Activated T-helper 1 cell treated with anti-CD3 and anti-CD28 coated beads, Interleukin-12 subunit alpha, Interleukin-12 subunit beta, Interleukin-2, Interleukin-4 antibody, amounts not matched to agents 30 ng/mL and 10 ng/mL and 1 ng/mL, durations not matched to agents 14 hours and 24 hours and 36 hours (primary cell): ENCODE measurements around the gene RNF167. TPM values are rescaled to one million over a fixed set of nuclear protein-coding genes. Genes with fewer than 3 reads are reported as not detected.
A peak's percentile ranks its signal among the peaks of the same experiment; 100 is the strongest.
"Not testable (repeated sequence)": the region's sequence is repeated elsewhere in the genome, so short reads cannot be mapped to it uniquely, and the experiment has no call there.

Experiments
- DNase-seq: peaks from one replicate; pipeline ENCODE4 v3.0.0; 2021; ENCODE audit warnings: low spot score
- H3K27ac Mint-ChIP-seq: one replicate; pipeline ENCODE4 v1.8.0; 2021; ENCODE audit warnings: mild to moderate bottlenecking, mixed read lengths
- H3K27me3 Mint-ChIP-seq: one replicate; pipeline ENCODE4 v1.8.0; 2022; ENCODE audit warnings: mild to moderate bottlenecking, moderate library complexity, mixed read lengths; ENCODE audit not compliant: insufficient read depth
- H3K36me3 Mint-ChIP-seq: one replicate; pipeline ENCODE4 v1.8.0; 2021; ENCODE audit warnings: low read depth, mixed read lengths
- H3K4me1 Mint-ChIP-seq: one replicate; pipeline ENCODE4 v1.8.0; 2021; ENCODE audit warnings: low read depth, mixed read lengths
- H3K4me3 Mint-ChIP-seq: one replicate; pipeline ENCODE4 v1.8.0; 2021; ENCODE audit warnings: mild to moderate bottlenecking, moderate library complexity, mixed read lengths
- H3K9me3 Mint-ChIP-seq: one replicate; pipeline ENCODE4 v1.8.0; 2021; ENCODE audit warnings: mixed read lengths
- intact Hi-C: fragments of 100-400 bp; cut with micrococcal nuclease; formaldehyde crosslinking; loops from one replicate; pipeline ENCODE4 v1.15.1; 2024
- total RNA-seq: library from RNA; stranded (reverse); gene quantifications from 2 replicates; pipeline ENCODE4 v1.2.3, GENCODE V29; 2022

Gene RNF167
- total RNA-seq, 1 donor from 2014 or later: 138 TPM

DNA sequence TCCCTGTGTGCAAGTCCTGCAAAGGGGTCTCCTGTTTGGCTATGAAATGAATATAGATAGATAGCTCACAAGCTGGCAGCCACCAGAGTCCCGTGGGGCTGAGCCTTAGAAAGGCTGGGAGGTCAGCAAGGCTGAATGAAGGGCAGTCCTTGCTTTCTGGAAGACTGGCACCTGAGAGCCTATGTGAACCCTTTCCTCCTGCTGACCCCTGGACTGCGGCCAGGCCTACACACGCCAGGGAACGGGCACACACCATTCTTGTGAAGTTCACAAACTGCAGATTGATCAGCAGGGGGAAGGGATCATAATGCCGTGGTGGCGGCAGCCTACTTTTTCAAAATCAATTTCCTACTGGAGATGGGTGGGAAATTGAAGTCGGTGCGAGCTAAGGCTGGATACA, 41.7 kb upstream of the RNF167 start:
- H3K36me3 Mint-ChIP-seq: peaks cover 6% of the 10 kb centered on the region
- no peaks in the 10 kb centered on the region for H3K9me3 Mint-ChIP-seq
- peak overlapping the region; percentile 69 for H3K4me3 Mint-ChIP-seq
- peaks cover 8% of the 10 kb centered on the region for H3K27me3 Mint-ChIP-seq
- H3K4me1 Mint-ChIP-seq: peaks cover 20% of the 10 kb centered on the region
- intact Hi-C loops: no loop called here
- no peak for DNase-seq
- H3K27ac Mint-ChIP-seq: no peak overlapping the region

DNA sequence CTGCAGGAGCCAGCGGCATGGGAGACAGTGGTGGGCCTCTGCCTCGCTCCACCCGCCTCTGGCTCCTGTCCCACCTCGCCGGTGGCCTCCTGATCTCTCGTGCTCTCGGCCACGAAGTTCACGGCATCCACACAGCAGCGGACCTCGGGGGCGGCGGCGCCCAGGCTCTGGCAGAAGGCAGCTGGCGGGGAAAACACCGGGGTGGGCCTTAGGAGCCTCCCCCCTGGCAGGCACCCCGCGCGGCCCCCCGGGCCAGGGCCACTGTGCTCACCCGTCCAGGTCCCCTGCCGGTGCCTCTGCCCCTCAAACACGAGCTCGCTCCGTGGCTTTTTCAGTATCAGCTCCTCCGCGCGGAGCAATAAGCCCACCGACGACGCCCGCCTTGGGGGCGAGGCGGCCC, 41.1 kb upstream of the RNF167 start:
- intact Hi-C loops: loop anchor here (1.0 kb wide), 3 partner anchors 41 to 189 kb away; partner anchors contain the start of genes ARRB2, RNF167 and SLC25A11
- Mint-ChIP-seq H3K9me3 (no peaks in the 10 kb centered on the region), H3K27ac (no peak overlapping the region), H3K27me3 (peaks cover 8% of the 10 kb centered on the region), H3K4me1 (peaks cover 25% of the 10 kb centered on the region), H3K36me3 (peaks cover 6% of the 10 kb centered on the region), H3K4me3 (no peak overlapping the region)
- DNase-seq: no peak

DNA sequence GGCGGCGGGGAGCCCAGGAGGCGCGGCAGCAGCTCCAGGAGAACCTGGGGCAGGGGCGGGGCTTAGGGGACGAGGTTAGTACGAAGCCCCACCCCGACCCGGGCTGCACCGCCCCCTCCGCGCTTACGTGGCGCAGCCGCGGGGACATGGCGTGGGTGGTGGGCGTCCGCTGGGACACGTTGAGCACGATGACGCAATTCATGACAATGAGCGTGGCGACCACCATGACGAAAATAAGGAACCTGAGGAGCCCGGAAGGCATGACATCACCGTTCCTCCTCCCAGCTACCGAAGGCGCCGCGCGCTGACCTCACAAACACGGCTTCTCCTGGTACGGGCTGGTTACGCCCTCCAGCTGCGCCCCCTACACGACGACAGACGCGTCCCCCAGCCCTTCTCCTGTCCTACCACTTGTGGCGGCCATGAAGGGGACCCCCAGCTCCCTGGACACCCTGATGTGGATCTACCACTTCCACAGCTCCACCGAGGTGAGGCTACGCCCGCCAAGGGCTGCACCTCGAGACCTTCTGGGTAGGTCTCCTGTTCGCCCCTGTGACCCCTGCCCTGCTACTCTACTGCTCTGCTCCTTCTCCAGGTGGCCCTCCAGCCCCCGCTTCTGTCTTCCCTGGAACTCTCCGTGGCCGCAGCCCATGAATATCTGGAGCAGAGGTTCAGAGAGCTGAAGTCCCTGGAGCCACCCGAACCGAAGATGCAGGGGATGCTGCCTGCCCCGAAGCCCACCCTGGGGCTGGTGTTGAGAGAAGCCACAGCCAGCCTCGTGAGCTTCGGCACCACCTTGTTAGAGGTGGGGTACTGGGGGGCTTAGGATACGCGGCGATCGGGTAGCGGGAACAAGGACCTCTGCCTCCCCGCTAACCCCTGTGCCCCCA, 40.5 kb upstream of the RNF167 start, which contains the start of gene C17orf107:
Gene C17orf107 (plus strand): TSS at position 196 of the 890 bp plus-strand sequence. CDS start 227 bp downstream, at position 423.
- H3K36me3 Mint-ChIP-seq: peaks cover 6% of the 10 kb centered on the region
- peak; percentile 84 for DNase-seq
- peak within 1 kb of the TSS; percentile 87 for H3K4me3 Mint-ChIP-seq
- intact Hi-C loops: loop anchor here (1.0 to 5.0 kb wide), 4 partner anchors 41 to 332 kb away; partner anchors contain the start of genes ARRB2, RNF167 and SLC25A11
- H3K4me1 Mint-ChIP-seq: peaks cover 25% of the 10 kb centered on the region
- peaks cover 8% of the 10 kb centered on the region for H3K27me3 Mint-ChIP-seq
- H3K9me3 Mint-ChIP-seq: no peaks in the 10 kb centered on the region
- peak within 1 kb of the TSS; percentile 92 for H3K27ac Mint-ChIP-seq

DNA sequence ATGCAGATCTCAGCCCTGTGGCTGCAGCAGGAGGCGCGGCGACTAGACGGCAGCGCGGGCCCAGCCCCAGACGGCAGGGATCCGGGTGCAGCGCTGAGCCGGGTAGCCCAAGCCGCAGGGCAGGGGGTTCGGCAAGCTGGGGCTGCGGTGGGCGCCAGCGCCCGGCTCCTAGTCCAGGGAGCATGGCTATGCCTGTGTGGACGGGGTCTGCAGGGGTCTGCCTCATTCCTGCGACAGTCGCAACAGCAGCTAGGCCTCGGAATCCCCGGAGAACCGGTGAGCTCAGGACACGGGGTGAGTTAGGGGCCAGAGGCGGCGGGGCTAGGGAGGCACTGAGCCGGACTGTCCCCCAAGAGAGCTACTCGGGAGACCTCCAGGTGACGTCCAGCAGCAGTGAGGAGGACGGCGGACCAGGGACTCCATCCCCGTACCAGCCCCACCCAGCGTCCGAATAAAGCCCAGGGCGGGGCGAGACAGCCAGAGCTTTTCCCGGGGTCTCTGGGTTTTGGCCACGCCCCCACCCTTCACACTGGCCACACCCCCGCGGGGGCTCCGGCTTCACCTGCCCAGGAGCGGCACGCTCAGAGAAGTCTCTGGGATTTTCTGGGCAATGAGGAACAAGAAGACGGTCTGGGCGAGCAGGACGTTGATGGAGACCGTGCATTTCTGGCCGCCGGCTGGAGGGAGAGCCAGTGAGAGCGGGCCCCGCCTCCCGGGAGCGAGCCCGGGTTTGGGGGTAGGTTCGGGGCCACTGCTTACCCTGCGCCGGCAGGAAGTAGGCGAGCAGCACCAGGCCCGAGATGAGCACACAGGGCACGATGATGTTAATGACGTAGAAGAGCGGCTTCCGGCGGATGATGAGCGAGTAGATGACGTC, 39.6 kb upstream of the RNF167 start:
- peak; percentile 54 for DNase-seq
- intact Hi-C loops: loop anchor here (5.0 kb wide), 1 partner anchor 333 kb away; no protein-coding TSS in a partner anchor
- no peaks in the 10 kb centered on the region for H3K9me3 Mint-ChIP-seq
- H3K36me3 Mint-ChIP-seq: peaks cover 4% of the 10 kb centered on the region
- peaks cover 25% of the 10 kb centered on the region for H3K4me1 Mint-ChIP-seq
- H3K27me3 Mint-ChIP-seq: peaks cover 8% of the 10 kb centered on the region
- H3K27ac Mint-ChIP-seq: peak overlapping the region; percentile 79
- peak overlapping the region; percentile 87 for H3K4me3 Mint-ChIP-seq

DNA sequence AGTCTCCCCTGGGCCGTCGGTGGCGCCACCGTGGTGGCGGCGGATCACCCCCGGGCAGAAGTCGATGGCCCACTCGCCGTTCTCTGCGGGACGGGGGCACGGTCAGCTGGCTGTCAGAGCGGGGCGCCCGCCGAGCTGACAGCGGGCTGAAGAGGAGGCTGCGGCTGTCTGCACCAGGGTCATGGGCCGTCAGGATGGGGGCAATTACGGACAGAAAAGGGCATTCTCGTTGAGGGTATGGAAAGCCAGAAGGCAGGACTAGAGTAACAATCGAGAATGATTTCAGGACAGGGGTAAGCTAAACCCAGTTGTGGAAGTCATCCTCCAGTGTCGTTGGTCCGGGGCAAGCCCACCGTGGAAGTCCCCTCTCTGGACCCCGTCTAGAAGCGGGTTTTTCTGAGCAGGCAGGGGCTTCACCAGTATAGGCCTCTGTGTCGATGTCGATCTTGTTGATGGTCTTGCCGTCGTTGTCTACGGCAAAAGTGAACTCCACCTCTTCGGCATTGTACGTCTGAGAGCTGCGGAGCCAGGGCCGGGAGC, 38.9 kb upstream of the RNF167 start:
- H3K4me1 Mint-ChIP-seq: peaks cover 25% of the 10 kb centered on the region
- peaks cover 12% of the 10 kb centered on the region for H3K27me3 Mint-ChIP-seq
- H3K9me3 Mint-ChIP-seq: no peaks in the 10 kb centered on the region
- intact Hi-C loops: loop anchor here (5.0 kb wide), 1 partner anchor 334 kb away; no protein-coding TSS in a partner anchor
- peak overlapping the region; percentile 87 for H3K4me3 Mint-ChIP-seq
- peaks cover 2% of the 10 kb centered on the region for H3K36me3 Mint-ChIP-seq
- no peak for DNase-seq
- peak overlapping the region; percentile 79 for H3K27ac Mint-ChIP-seq

DNA sequence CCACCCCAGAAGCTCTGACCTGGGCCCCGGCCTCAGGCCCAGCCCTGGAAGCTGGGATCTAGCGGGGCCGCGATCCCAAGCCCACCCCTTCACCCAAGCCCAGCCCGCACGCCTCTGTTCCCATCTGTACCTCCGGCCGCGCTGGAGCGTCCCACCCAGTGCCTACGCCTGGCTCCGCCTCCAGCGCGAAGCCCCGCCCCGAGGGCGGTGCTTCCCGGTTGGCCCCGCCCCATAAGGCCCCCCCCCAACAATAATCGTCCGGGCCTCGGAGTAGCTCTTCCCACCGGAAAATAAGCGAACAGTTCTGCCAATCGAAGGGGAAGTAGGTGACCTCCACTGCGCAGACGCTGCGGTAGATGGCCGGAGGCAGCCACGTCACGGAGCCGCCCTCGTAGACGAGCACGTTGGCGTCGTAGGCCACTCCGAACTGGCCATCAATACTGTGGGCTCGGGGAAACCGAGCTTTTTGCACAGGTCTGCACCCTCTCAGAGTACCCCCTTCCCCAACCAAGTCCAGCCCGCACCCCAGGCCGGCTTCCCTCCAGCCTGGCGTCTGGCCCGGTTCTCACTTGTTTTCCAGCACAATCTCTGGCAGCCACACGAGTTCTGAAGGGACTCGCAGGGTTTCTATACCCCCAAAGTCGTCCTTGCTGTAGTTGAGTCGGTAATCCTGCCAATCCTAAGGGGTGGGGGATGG, 38.3 kb upstream of the RNF167 start:
- DNase-seq: no peak
- H3K36me3 Mint-ChIP-seq: no peaks in the 10 kb centered on the region
- peak overlapping the region; percentile 7 for H3K4me3 Mint-ChIP-seq
- H3K27ac Mint-ChIP-seq: peak overlapping the region; percentile 52
- intact Hi-C loops: loop anchor here (5.0 kb wide), 1 partner anchor 334 kb away; no protein-coding TSS in a partner anchor
- peaks cover 14% of the 10 kb centered on the region for H3K27me3 Mint-ChIP-seq
- H3K9me3 Mint-ChIP-seq: no peaks in the 10 kb centered on the region
- H3K4me1 Mint-ChIP-seq: peaks cover 25% of the 10 kb centered on the region

DNA sequence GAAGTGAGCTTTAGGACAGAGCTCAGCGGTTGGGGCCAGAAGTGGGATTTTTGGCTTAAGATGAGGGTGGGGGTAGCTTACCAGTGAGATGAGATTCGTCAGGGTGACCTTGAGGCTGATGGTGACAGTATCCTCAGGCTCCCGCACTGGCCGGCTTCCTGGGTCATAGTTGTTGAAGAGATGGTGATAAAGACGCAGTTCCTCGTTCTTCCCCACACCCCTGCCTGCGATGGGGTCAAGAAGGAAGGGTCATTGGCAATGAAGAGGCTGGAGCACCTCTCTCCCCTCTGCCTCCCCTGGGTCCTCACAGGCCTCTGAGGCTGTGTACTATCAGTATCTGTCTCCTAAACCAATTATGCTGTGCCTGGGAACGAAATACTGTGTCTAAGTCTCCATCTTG, 37.5 kb upstream of the RNF167 start:
- no peaks in the 10 kb centered on the region for H3K9me3 Mint-ChIP-seq
- H3K27ac Mint-ChIP-seq: peak overlapping the region; percentile 42
- H3K4me1 Mint-ChIP-seq: peaks cover 25% of the 10 kb centered on the region
- H3K36me3 Mint-ChIP-seq: no peaks in the 10 kb centered on the region
- no peak for DNase-seq
- intact Hi-C loops: loop anchor here (5.0 kb wide), 1 partner anchor 335 kb away; no protein-coding TSS in a partner anchor
- peaks cover 16% of the 10 kb centered on the region for H3K27me3 Mint-ChIP-seq
- peak overlapping the region; percentile 21 for H3K4me3 Mint-ChIP-seq

DNA sequence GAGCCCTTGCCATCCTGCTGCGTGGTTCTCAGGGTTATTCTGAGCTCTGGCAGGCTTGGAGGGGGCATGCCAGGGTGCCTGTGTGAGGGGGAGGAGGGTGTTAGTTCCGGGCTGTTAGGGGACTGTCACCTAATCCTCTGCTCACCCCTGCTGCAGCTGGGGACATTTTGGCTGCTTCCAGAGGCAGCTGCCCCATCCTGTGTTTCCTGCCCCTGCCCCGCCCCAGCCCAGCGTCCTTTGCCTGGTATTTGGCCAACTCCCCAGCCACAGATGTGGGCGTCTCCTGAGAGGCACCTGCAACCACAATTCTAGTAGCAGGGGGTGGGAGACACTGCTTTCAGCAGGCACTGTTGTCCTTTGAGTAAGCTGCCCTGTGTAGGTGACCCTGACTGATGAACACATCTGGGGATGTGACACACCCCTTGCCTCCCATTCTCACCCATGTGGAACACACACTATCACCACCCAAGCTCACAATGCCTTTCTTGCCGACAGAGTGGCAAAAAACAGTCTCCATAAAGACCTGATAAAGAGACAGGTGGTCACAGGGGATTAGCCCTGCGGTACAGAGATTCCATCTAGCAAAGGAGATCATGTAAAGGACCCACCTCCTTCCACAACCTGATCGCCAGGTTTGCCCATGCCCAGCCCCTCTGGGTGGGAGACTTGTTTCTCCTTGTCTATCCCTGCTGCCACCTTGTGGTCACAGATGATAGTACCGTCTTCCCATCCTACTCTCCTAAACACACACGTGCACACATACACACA, 36.8 kb upstream of the RNF167 start, which contains the start of gene CHRNE:
Gene CHRNE (minus strand): TSS at position 48 of the 768 bp plus-strand sequence. CDS start 35 bp downstream, at position 13.
- peak within 1 kb of the TSS; percentile 21 for H3K4me3 Mint-ChIP-seq
- no peaks in the 10 kb centered on the region for H3K9me3 Mint-ChIP-seq
- intact Hi-C loops: loop anchor here (1.0 to 5.0 kb wide), 2 partner anchors 172 to 336 kb away; partner anchors contain the start of gene MED11
- peak; percentile 61 for DNase-seq
- peak within 1 kb of the TSS; percentile 52 for H3K27ac Mint-ChIP-seq
- H3K27me3 Mint-ChIP-seq: peaks cover 16% of the 10 kb centered on the region
- no peaks in the 10 kb centered on the region for H3K36me3 Mint-ChIP-seq
- peaks cover 25% of the 10 kb centered on the region for H3K4me1 Mint-ChIP-seq

DNA sequence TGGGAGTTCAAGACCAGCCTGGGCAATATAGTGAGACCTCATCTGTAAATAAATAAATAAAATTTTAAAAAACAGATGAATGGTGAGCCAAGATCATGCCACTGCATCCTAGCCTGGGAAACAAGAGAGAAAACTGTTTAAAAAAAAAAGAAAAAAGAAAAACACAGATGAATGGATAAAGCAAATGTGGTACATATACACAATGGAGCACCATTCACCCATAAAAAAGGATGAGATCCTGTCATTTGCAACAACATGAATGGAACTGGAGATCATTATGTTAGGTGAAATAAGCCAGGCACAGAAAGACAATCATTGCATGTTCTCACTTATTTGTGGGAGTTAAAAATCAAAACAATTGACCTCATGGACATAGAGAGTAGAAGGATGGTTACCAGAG, 33.4 kb upstream of the RNF167 start:
- not testable (repeated sequence) for H3K27ac Mint-ChIP-seq, H3K9me3 Mint-ChIP-seq, H3K4me3 Mint-ChIP-seq, H3K36me3 Mint-ChIP-seq, DNase-seq
- Mint-ChIP-seq H3K4me1 (peaks cover 21% of the 10 kb centered on the region), H3K27me3 (peaks cover 11% of the 10 kb centered on the region)
- intact Hi-C loops: loop anchor here (5.0 kb wide), 1 partner anchor 141 kb away; no protein-coding TSS in a partner anchor

DNA sequence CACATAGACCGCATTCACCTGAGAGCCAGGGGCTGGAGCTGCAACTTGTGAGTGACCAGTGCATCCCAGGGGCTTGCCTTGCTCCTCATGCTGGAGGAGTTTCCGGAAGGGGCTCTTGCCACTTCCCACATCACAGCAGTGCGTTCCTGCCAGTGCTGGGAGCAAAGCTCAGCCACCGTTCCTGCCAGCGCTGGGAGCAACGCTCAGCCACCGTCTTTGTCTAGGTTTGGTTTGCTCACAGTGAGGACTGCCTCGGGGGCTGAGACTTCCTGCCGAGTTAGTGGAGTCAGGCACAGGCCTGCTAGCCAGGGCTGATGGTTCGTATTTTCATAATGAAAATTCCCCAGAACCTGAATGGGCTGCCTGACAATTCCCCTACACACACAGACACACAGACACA, 31.8 kb upstream of the RNF167 start:
- Mint-ChIP-seq H3K36me3 (no peaks in the 10 kb centered on the region), H3K9me3 (no peaks in the 10 kb centered on the region), H3K27ac (no peak overlapping the region), H3K4me3 (no peak overlapping the region), H3K27me3 (peaks cover 12% of the 10 kb centered on the region), H3K4me1 (peaks cover 12% of the 10 kb centered on the region)
- intact Hi-C loops: loop anchor here (2.0 to 5.0 kb wide), 2 partner anchors 58 to 139 kb away; partner anchors contain the start of gene SPAG7
- no peak for DNase-seq
